Stimulated activated naive CD8-positive, alpha-beta T cell treated with anti-CD3 and anti-CD28 coated beads, Interleukin-15, amount 100 ng/mL, for 72 hours (primary cell): ENCODE data around the gene NUFIP2.
"Not testable (repeated sequence)": the region's sequence is repeated elsewhere in the genome, so short reads cannot be mapped to it uniquely, and the experiment has no call there.

Experiments used
- ATAC-seq: fragments of 150-1000 bp; cut with Tn5 transposase; 2 replicates; pipeline ENCODE4 v1.10.0; 2021; ENCODE audit warnings: mild to moderate bottlenecking, moderate library complexity
- DNase-seq, 2 donors: peaks; one replicate each; pipeline ENCODE4 v3.0.0; 2021 to 2022
- H3K27ac Mint-ChIP-seq, 2 donors: one replicate each; pipeline ENCODE4 v1.8.0; 2022; ENCODE audit warnings: mild to moderate bottlenecking in 2 of 2, mixed read lengths in 2 of 2, moderate library complexity in 2 of 2
- H3K27me3 Mint-ChIP-seq: one replicate; pipeline ENCODE4 v1.8.0; 2022; ENCODE audit warnings: mixed read lengths
- H3K4me1 Mint-ChIP-seq: one replicate; pipeline ENCODE4 v1.8.0; 2022; ENCODE audit warnings: mild to moderate bottlenecking, mixed read lengths
- H3K4me3 Mint-ChIP-seq, 2 donors: one replicate each; pipeline ENCODE4 v1.8.0; 2022; ENCODE audit warnings: mild to moderate bottlenecking in 2 of 2, mixed read lengths in 2 of 2, moderate library complexity in 1 of 2
- H3K9me3 Mint-ChIP-seq, 2 donors: one replicate each; pipeline ENCODE4 v1.8.0; 2022; ENCODE audit warnings: mixed read lengths in 2 of 2

Gene NUFIP2

GRCh38 chr17:29292071-29292991 is 1.6 kb downstream of the NUFIP2 start:
- H3K4me1 Mint-ChIP-seq = peaks cover 52% of the 10 kb centered on the region
- ATAC-seq (peak; percentile 4), DNase-seq (peak; percentile 53 to 71)
- H3K9me3 Mint-ChIP-seq = no peaks in the 10 kb centered on the region
- peak overlapping the region; percentile 96 to 99 for H3K27ac Mint-ChIP-seq
- H3K4me3 Mint-ChIP-seq = peak overlapping the region; percentile 90 to 99
- no peaks in the 10 kb centered on the region for H3K27me3 Mint-ChIP-seq

GRCh38 chr17:29291163-29291752 is 2.7 kb downstream of the NUFIP2 start:
- Mint-ChIP-seq H3K27me3 (no peaks in the 10 kb centered on the region), H3K4me3 (peak overlapping the region; percentile 80 to 90), H3K27ac (peak overlapping the region; percentile 78 to 96), H3K4me1 (peaks cover 63% of the 10 kb centered on the region), H3K9me3 (no peaks in the 10 kb centered on the region)
- peak; percentile 23 for DNase-seq
- ATAC-seq = no peak

DNA sequence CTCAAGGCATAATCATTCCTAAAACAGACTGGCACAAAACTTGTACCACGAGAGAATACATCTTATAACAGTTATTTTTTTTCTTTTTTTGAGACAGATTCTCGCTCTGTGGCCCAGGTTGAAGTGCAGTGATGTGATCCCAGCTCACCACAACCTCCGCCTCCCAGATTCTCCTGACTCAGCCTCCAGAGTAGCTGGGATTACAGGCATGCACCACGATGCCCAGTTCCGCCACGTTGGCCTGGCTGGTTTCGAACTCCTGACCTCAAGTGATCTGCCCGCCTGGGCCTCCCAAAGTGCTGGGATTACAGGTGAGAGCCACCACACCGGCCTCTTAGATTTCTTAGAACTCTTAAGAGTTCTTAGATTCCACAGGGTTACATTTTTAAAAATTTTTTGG is 4.1 kb downstream of the NUFIP2 start:
- Mint-ChIP-seq H3K27ac (peak overlapping the region in 1 of 2 donors; percentile 57), H3K27me3 (no peaks in the 10 kb centered on the region)

GRCh38 chr17:29283961-29284360 is 10.0 kb downstream of the NUFIP2 start:
- no peak overlapping the region for H3K27ac Mint-ChIP-seq
- H3K9me3 Mint-ChIP-seq = peaks cover 0 to 8% of the 10 kb centered on the region in 2 donors
- DNase-seq = no peak
- no peaks in the 10 kb centered on the region for H3K27me3 Mint-ChIP-seq
- peak overlapping the region in 1 of 2 donors; percentile 17 for H3K4me3 Mint-ChIP-seq
- peaks cover 71% of the 10 kb centered on the region for H3K4me1 Mint-ChIP-seq
- ATAC-seq = no peak

More for the DNA sequence above, 4.1 kb downstream of the NUFIP2 start:
- peaks cover 68% of the 10 kb centered on the region for H3K4me1 Mint-ChIP-seq
- no peak for DNase-seq
- no peak for ATAC-seq
- no peaks in the 10 kb centered on the region for H3K9me3 Mint-ChIP-seq
- H3K4me3 Mint-ChIP-seq = peak overlapping the region; percentile 53 to 56

GRCh38 chr17:29283496-29283895 is 10.5 kb downstream of the NUFIP2 start:
- Mint-ChIP-seq H3K27ac (no peak overlapping the region), H3K4me1 (peaks cover 71% of the 10 kb centered on the region), H3K4me3 (peak overlapping the region in 1 of 2 donors; percentile 29), H3K27me3 (no peaks in the 10 kb centered on the region), H3K9me3 (peaks cover 0 to 8% of the 10 kb centered on the region in 2 donors)
- DNase-seq (no peak), ATAC-seq (no peak)

- Mint-ChIP-seq H3K9me3 (peaks cover 0 to 8% of the 10 kb centered on the region in 2 donors), H3K27ac (peak overlapping the region in 1 of 2 donors; percentile 31), H3K27me3 (no peaks in the 10 kb centered on the region), H3K4me3 (no peak overlapping the region), H3K4me1 (peaks cover 72% of the 10 kb centered on the region)
- DNase-seq = no peak
- no peak for ATAC-seq
Observed at GRCh38 chr17:29279397-29280070, 14.4 kb downstream of the NUFIP2 start.

DNA sequence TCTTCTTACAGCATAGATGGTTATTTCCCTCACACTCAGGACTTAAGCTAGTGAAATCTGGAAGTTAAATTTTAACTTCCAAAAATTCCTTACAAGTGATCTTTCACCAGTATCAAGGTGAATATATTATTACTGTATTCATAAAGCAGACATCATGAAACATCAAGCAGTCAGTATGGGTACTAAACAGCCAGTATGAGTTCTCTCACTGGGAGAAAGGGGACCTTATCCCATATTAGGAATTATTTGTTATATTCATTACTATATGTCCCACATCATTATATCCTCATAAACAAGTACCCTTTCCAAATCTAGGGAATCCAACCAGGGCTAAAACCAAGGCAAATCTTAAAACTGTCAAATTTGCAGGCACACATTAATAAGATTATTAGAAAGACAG is 15.3 kb downstream of the NUFIP2 start:
- ATAC-seq (no peak), DNase-seq (no peak)
- Mint-ChIP-seq H3K4me1 (peaks cover 73% of the 10 kb centered on the region), H3K27me3 (no peaks in the 10 kb centered on the region), H3K27ac (no peak overlapping the region), H3K9me3 (peaks cover 0 to 8% of the 10 kb centered on the region in 2 donors), H3K4me3 (no peak overlapping the region)

DNA sequence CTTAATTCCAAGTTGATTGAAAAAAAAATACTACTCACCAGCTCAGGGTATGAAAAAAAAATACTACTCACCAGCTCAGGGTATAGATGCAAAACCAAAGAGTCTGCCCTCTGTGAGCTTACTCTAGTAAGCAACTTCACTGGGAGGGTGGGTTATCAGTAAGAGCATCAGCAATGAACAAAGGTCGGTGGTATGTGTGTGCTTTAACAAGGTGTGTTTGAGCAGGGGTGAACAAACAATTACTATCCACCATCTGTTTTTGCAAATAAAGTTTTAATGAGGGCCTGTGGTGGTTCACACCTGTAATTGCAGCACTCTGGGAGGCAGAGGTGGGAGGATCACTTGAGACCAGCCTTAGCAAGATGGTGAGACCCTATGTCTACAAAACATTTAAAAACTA is 20.0 kb downstream of the NUFIP2 start:
- Mint-ChIP-seq H3K4me1 (peaks cover 56% of the 10 kb centered on the region), H3K27ac (peak overlapping the region in 1 of 2 donors; percentile 54)
- DNase-seq = no peak

DNA sequence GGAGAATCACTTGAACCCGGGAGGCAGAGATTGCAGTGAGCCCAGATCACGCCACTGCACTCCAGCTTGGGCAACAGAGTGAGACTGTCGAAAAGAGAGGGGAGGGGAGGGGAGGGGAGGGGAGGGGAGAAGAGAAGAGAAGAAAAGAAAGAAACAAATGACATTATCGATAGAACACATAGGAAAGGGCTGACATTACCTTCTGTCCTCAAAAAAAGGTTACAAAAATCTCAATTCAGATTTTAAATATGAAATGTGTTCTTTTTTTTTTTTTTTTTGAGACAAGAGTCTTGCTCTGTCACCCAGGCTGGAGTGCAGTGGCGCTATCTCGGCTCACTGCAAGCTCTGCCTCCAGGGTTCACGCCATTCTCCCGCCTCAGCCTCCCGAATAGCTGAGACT is 22.0 kb downstream of the NUFIP2 start:
- not testable (repeated sequence) for DNase-seq
- peaks cover 36% of the 10 kb centered on the region for H3K4me1 Mint-ChIP-seq

More for the DNA sequence above, 20.0 kb downstream of the NUFIP2 start:
- H3K9me3 Mint-ChIP-seq = no peaks in the 10 kb centered on the region
- no peaks in the 10 kb centered on the region for H3K27me3 Mint-ChIP-seq
- no peak for ATAC-seq
- no peak overlapping the region for H3K4me3 Mint-ChIP-seq

GRCh38 chr17:29263916-29264315 is 30.0 kb downstream of the NUFIP2 start:
- ATAC-seq (no peak), DNase-seq (no peak)
- Mint-ChIP-seq H3K4me1 (peaks cover 37% of the 10 kb centered on the region), H3K27me3 (no peaks in the 10 kb centered on the region), H3K9me3 (no peaks in the 10 kb centered on the region), H3K4me3 (no peak overlapping the region), H3K27ac (peak overlapping the region in 1 of 2 donors; percentile 9)

More for the DNA sequence above, 22.0 kb downstream of the NUFIP2 start:
- not testable (repeated sequence) for H3K27me3 Mint-ChIP-seq, H3K9me3 Mint-ChIP-seq, H3K4me3 Mint-ChIP-seq, ATAC-seq
- peak overlapping the region in 1 of 2 donors; percentile 93 for H3K27ac Mint-ChIP-seq

DNA sequence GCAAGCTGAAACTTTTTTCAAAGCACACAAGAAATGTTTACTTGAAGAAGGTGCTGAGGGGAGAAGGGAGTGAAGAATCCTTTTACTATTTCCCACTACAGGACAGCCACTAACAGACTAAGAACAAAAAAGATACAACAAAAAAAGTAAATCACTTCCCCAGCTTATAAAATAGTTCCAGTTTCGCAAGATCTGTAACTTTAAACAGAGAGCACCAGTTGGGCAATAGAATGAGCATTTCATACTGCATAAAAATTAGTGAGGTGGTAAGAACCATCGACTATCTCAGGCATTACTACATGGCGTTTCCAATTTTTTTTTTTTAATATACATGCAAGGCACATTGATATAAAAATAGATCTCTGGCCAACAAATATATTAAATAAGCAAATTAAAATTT is 36.2 kb downstream of the NUFIP2 start:
- ATAC-seq (no peak), DNase-seq (no peak)
- H3K4me1 Mint-ChIP-seq = peaks cover 34% of the 10 kb centered on the region
- no peak overlapping the region for H3K27ac Mint-ChIP-seq
- no peak overlapping the region for H3K4me3 Mint-ChIP-seq
- no peaks in the 10 kb centered on the region for H3K27me3 Mint-ChIP-seq
- H3K9me3 Mint-ChIP-seq = no peaks in the 10 kb centered on the region

DNA sequence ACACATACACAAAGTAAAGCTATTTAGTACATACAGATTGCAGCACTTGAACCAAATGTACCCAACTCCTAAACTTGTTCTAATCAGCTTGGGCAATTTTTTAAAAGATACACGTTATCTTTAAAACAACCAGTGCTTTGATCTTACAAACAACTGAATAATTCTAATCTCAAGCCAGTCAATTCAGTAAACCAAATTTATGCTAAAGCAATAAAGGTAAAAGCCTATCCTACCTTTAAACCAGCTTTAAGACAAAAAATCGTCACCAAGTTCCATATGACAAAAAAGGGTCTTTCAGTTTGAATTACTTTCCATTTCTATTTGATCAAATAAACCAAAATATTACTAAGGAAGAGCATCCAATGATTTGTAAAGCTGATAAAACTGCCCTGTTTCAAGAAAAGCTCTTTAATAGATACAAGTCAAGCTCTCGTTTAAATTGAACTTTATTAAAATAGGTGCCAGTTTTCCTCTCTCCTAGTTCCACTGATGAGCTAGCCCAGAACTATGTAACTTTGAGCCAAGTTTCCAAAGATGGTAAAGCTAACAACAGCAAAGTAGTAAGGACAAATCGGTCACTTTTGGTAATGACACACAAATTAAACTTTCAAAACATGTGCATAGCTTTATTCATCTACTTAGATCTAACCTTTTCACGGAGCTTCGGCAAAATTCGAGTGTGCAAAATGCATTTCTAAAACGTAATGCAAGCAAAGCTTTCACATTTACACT is 37.0 kb downstream of the NUFIP2 start:
- DNase-seq = no peak
- H3K4me1 Mint-ChIP-seq = peaks cover 32% of the 10 kb centered on the region
- no peaks in the 10 kb centered on the region for H3K9me3 Mint-ChIP-seq
- no peaks in the 10 kb centered on the region for H3K27me3 Mint-ChIP-seq
- peak overlapping the region in 1 of 2 donors; percentile 4 for H3K27ac Mint-ChIP-seq
- no peak for ATAC-seq
- no peak overlapping the region for H3K4me3 Mint-ChIP-seq

- Mint-ChIP-seq H3K9me3 (no peaks in the 10 kb centered on the region), H3K27ac (no peak overlapping the region), H3K4me1 (peaks cover 26% of the 10 kb centered on the region), H3K27me3 (no peaks in the 10 kb centered on the region), H3K4me3 (no peak overlapping the region)
- DNase-seq = no peak
- no peak for ATAC-seq
Observed at GRCh38 chr17:29255926-29256522, 37.9 kb downstream of the NUFIP2 start.

DNA sequence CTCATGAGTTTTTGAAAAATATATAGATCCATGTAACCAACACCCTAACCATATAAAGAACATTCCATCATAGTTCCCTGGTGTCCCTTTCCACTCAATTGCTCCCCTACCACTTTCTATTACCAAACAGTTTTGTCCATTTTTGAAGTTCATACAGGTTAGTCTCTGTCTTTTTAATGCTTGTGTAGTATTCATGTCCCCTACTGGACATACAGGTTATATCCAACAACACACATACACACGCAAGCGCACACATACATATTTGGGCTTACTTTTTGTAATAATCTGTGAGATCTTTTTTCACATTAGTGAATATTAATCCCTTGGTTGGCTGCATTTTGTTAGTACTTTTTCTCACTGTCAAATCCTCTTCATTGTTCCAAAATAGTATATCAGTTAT is 40.9 kb downstream of the NUFIP2 start:
- DNase-seq = no peak
- no peaks in the 10 kb centered on the region for H3K27me3 Mint-ChIP-seq

More for the DNA sequence above, 40.9 kb downstream of the NUFIP2 start:
- Mint-ChIP-seq H3K4me3 (no peak overlapping the region), H3K9me3 (no peaks in the 10 kb centered on the region), H3K4me1 (peaks cover 11% of the 10 kb centered on the region), H3K27ac (no peak overlapping the region)
- no peak for ATAC-seq
